ENCODE results near the gene SCAP. TPM values are rescaled to one million over a fixed set of nuclear protein-coding genes. Genes with fewer than 3 reads are reported as not detected.
A peak's percentile ranks its signal among the peaks of the same experiment; 100 is the strongest.
"Not testable (repeated sequence)": the region's sequence is repeated elsewhere in the genome, so short reads cannot be mapped to it uniquely, and the experiment has no call there.

The SCAP gene
- polyA plus RNA-seq, 1 donor: 51.7 TPM

DNA sequence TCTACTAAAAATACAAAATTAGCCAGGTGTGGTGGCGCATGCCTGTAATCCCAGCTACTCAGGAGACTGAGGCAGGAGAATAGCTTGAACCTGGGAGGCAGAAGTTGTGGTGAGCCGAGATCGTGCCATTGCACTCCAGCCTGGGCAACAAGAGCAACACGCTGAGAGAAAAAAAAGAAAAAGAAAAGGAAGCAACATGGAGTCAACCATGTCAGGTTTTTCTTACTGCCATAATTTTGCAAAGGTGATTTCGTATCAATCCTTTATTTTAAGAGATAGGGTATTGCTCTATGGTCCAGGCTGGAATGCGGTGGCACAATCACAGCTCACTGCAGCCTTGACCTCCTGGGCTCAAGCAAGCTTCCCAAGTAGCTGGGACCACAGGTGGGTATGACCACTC is 4.5 kb upstream of the SCAP start:
- DNase-seq: not testable (repeated sequence)

DNA sequence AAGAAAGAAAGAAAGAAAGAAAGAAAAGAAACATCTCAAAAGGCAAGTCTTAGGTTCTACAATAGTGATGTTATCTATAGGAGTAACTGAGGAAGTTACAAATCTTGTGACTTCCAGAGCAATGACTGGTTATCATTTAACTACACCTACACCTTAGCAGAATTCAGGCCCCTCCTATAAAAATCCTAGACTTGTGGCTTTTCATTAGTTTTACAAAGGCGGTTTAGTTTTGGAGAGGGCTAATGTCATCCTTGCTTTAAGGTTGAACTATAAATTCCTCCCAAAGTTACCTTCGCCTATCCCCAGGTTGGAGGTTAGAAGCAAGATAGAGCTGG is 4.1 kb upstream of the SCAP start:
- no peak for DNase-seq

DNA sequence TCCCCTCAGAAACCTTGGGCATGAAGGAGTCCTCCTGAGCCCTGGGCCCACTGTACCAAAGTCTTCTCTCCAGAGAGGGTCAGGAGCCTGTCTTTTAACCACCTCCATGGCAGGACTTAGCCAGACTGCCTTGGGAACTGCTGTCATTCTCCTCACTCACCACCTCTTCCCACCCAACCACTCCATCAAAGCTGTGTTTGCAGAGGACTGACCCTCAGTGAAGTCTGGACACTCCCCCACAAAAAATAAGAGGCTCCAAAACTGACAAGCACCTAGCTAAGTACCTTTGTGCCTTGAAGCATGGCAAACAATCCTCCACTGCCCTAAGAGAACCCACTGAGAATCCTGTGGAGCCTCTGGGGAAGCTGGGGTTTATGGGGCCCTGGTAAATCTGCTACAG is 2.3 kb upstream of the SCAP start:
- DNase-seq: no peak

DNA sequence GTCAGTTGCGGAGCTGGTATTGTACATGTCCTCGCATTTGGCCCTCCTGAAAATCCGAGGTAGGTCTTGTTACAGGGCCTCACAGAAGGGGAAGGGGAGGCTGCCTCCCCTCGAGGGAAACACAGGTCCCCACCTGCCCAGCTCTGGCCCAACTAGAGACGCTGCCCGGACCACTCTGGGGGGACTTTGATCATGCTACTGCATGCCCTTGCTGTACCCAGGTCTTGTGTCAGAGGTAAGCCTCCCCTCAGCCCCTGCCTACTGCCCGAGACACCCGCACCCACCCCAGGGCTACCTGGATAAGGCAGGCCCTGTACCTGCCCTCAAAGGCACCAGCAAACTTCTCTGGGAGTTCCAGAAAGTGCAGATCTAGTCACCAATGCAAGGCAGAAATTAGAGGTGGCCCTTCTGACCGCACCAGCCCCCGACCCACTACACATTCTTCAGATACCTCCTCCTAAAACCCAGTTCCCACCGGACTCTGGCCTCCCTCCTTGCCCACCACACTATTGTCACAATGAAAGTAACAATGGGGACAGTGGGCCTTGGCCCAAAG is 981 bp upstream of the SCAP start:
- no peak for DNase-seq

DNA sequence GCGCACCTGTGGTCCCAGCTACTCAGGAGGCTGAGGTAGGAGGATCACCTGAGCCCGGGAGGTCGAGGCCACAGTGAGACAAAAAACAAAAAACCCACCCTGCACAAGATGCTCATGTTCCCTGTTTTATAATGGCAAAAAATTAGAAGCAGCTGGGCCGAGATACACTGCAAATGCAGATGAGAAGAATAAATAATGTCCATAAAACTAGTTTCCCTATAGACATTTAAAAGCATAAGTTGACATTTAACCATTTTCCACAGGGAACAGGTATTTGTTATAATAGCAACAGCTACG is 537 bp upstream of the SCAP start:
- DNase-seq: no peak

DNA sequence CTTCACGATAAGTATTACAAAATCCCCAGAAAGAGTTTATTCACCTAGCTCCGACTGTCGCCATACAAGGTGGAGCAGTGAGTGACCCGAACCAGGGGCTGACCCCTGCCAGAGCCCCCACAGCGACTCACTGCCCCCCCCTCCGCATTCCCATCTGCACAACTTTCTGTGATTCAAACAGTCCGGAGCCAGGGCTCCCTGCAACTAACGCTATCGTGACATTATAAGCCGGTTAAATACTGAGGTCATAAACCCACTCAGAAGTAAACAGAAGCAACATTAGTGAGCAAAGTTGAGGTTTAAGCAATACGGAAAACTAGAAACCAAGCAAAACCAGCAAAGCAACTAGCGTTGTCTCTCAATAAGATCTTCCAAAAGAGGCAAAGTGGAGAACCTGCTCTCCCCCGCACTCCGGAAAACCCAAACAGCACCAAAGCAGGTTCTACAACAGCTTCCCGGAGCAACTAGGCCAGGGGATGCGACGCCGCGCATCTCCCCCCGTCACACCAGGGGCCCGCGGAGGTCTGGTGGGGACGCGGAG is 642 bp downstream of the SCAP start:
- DNase-seq: peak; percentile 3

DNA sequence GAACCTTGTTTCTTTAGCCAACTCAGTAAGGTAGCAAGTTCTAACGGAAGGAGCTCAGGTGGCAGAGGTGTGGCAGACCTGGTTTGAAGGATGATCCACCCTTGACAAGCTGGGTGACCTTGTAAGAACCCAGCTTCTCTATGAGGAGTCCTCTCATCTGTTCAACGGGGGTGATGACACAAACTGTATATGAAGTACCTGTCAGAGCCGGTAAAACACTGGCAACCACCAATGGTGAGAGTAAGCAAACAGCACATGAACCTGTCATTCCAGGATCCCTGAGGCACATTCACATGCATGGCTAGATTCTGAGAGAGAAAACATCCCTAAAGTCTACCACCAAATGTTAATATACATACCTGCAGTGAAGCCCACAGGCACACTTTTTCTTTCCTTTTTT is 2.4 kb downstream of the SCAP start:
- no peak for DNase-seq

DNA sequence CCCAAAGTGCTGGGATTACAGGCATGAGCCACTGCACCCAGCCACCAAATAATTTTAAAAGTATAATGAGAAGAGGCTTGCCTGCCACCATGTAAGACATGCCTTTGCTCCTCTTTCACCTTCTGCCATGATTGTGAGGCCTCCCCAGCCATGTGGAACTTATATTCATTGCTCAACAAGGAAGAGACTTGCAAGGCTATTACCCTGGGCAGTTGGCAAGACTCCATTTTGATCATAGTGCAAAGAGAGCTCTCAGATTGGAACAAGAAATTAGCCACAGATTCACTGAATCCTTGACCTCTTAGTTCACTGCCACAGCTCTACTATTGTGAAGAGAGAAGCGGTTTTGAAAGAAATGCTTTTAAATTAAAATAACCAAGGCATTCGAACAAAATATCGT is 6.1 kb downstream of the SCAP start:
- no peak for DNase-seq

DNA sequence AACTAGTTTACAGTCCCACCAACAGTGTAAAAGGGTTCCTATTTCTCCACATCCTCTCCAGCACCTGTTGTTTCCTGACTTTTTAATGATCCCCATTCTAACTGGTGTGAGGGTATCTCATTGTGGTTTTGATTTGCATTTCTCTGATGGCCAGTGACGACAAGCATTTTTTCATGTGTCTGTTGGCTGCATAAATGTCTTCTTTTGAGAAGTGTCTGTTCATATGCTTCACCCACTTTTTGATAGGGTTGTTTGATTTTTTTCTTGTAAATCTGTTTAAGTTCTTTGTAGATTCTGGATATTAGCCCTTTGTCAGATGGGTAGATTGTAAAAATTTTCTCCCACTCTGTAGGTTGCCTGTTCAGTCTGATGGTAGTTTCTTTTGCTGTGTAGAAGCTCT is 7.4 kb downstream of the SCAP start:
- DNase-seq: not testable (repeated sequence)

DNA sequence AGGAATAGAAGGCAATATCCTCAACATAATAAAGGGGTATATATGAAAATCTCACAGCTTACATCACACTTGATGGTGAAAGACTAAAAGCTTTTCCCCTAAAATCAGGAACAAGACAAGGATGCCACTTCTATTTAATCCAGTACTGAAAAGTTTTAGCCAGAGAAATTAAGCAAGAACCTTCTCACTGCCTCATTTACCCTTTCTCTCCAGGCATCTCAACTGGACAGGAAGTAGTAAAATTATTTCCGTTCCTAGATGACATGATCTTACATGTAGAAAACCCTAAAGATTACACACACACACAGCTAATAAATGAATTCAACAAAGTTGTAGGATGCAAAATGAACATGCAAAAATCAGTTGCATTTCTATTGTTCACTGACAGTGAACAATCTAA is 11.2 kb downstream of the SCAP start:
- no peak for DNase-seq

DNA sequence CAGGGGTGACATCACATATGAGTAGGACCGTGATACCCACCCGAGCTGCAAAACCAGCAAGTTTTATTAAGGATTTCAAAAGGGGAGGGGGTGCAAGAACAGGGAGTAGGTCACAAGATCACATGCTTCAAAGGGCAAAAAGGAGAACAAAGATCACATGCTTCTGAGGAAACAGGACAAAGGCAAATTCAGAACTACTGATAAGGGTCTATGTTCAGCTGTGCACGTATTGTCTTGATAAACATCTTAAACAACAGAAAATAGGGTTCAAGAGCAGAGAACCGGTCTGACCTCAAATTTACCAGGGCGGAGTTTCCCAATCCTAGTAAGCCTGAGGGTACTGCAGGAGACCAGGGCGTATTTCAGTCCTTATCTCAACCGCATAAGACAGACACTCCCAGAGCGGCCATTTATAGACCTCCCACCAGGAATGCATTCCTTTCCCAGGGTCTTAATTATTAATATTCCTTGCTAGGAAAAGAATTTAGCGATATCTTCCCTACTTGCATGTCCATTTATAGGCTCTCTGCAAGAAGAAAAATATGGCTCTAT is 16.1 kb downstream of the SCAP start:
- not testable (repeated sequence) for DNase-seq

DNA sequence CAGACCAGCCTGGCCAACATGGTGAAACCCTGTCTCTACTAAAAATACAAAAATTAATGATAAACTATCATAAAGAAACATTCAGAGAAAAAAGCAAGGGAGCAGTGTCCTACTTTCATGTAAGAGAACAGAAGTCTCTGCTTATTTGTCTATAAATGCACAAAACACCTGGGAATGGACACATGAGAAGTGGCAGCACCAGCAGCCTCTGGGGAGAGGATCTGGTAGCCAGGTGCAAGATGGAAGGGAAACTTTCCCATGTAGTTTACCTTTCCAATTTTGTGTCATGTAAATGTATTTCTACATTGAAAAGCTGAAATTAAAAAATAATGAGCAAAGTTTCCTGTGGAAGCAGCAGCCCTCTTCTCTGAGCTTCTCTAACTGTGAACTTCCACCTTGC is 18.8 kb downstream of the SCAP start:
- no peak for DNase-seq

DNA sequence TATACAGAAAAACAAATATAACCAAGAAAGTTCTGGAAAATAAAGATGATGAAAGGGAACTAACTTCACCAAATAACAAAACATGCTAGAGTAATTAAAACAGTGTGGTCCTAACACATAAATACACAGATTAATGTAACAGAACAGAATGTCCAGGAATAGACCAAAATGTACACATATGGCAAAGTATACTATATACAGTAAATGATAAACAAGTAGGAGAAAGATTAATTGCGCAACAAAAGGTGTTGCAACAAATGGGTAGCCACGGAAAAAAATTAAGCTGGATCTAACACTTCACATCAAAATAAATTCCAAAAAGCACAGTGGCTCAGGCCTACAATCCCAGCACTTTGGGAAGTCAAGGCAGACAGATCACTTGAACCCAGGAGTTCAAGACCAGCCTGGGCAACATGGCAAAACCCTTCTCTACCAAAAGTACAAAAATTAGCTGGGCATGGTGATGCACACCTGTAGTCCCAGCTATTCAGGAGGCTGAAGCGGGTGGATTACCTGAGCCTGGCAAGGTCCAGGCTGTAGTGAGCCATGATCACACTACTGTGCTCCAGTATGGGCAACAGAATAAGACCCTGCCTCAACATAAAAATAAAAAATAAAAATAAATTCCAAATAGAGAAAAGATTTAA is 19.8 kb downstream of the SCAP start:
- DNase-seq: no peak

DNA sequence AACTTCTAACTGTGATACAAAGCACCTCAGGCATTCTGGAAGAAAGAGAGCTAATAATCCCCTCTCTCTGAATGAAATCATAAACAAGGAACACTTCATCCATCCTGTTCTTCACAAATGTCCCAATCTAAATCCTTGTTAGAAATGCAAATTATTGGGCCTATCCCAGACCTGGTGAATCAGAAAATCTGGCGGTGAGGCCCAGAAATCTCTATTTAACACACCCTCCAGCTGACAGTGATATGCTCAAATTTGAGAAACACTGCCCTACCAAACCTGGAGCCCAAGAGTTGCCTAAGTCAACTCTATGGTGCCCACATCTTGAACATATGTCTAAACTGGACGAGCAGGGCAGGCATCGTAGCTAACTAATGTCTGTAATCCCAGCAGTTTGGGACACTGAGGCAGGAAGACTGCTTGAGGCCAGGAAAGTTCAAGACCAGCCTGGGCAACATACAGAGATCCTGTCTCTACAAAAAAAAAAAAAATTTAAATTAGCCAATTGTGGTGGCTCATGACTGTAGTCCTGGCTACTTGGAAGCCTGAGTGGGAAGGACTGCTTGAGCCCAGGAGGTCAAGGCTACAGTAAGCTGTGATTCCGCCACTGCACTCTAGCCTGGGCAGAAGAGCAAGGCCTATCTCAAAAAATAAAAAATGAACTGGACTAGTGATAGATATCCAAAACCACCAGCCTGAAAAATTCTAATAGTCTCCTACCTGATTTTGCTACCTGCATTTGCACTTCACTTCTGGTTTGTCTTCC is 23.1 kb downstream of the SCAP start:
- DNase-seq: no peak

DNA sequence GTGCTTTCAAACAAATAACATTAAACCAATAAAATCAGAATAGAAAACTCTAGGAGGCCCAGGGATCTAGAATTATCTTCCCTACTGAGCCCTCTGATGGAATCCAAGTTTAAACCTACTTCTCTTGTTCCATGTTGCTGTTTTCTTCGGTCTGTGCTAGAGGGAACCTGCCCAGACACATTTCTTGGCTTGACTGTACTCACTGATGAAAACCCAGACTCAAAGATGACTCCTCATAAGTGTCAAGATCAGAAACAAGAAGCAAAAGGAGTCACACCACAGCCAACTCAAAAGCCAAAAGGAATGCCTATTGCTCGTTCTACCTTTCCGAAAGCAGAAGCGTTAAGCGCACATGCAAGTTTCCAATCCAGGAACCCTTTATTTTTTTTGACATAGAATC is 31.6 kb downstream of the SCAP start:
- no peak for DNase-seq

DNA sequence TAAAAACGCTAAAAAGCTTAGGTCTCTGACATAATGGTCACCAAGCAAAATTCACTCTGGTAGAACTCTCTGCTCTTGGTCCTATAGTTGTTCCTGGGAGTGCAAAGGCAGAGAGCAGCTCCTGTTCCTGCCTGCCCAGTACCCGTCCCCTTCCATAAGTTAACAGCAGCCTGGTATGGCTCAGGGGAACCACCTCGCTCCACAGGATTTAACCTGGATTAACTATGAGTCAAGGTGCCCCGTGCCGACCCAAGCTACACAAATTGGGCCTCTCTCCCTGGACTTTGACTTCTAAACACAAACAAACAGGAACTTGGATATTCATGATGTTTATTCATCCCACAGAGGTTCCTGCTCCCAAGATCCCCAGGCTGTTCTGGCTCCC is 32.1 kb downstream of the SCAP start:
- DNase-seq: no peak

DNA sequence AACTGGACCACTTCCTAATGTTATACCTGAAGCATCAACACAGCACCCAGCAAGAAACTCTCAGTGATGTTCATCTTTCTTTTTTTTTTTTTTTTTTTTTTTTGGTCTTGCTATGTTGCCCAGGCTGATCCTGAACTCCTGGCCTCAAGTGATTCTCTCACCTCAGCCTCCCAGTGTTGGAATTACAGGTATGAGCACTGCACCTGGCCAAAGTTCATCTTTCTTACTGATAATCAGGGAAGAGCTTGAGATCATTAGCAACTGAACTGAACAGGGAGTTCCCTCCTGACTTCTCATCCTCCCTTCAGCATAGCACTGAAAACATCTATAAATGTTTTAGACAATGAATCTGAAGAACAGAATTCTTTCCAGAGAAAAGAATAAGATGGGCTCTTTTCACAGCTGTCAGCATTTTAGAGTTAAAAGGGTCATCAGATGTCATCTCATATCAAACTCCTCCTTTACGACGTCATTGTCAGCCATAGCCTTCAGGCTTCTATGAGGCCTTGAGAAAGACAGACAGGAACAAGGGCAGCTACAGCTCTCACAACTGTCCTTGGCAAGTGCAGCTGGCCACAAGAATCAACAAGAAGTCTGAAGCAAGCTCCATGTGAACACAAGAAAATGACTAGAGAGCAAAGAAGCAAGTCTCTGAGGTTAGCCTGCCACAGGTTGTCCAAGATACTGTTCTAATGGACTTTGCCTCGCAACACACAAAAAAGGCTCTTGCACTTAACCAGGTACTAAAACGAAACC is 33.8 kb downstream of the SCAP start:
- DNase-seq: no peak

DNA sequence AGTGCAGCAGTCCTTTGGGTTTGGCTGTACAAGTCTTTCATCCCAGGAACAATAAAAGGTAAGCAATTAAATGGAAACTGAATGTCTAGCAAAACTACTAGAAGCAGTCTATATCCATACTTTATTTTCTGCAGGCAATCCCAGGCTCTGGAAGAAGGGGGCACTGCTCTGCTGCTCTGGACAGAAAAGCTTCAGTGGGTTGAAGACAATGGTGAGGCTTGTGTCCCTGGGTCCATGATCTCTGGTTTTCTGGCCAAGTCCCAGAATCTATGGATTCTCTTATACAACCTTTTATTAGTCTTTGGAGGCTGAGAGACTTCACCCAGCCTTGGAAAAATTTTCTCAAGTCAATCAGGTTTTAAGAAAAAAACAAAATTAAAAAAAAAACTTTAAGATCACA is 35.6 kb downstream of the SCAP start:
- no peak for DNase-seq

DNA sequence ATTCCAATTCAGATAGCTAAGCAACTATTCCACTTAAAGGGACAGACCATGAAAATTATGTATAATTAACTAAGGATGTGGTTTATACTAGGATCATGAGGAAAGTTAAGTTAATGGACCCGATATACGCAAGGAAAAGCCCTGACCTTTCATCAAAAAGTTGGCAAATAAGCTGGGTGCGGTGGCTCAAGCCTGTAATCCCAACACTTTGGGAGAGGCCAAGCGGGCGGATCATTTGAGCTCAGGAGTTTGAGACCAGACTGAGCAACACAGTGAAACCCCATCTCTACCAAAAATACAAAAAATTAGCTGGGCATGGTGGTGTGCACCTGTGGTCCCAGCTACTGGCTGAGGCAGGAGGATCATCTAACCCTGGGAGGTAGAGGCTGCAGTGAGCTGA is 39.6 kb downstream of the SCAP start:
- DNase-seq: no peak

DNA sequence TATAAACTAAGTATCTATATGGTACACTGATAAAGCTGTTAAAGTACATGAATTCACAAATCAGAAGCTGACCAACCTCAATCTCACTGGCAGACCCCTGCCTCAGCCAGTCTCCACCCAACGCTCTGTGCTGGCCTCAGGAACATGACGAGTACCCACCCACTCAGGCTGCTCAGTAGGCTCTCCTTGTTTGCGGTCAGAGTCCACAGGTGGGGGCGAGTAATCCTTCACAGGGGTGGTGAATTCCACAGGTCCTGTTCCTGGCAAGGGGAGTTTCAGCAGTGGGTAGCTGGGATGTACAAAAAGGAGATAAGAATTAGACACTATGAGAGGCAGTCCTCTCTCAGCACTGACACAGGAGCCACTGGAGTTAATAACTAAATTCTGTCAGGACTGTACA is 40.9 kb downstream of the SCAP start:
- no peak for DNase-seq

DNA sequence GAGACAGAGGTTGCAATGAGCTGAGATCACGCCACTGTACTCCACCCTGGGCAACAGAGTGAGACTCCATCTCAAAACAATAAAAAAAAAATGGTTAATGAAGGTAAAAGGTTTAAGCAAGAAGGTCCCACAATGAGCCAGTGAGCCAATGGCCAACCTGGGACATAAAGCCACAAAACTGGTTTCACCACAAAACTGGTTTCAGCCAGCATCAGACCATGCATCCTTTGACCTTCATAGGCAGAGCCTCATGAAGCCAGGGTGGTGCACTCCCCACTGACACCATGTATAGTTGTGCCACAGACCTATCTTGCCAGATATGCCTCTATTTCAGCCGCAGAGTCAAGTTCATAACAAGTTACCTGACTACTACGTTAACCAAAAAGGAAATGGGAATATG is 41.9 kb downstream of the SCAP start:
- DNase-seq: no peak

DNA sequence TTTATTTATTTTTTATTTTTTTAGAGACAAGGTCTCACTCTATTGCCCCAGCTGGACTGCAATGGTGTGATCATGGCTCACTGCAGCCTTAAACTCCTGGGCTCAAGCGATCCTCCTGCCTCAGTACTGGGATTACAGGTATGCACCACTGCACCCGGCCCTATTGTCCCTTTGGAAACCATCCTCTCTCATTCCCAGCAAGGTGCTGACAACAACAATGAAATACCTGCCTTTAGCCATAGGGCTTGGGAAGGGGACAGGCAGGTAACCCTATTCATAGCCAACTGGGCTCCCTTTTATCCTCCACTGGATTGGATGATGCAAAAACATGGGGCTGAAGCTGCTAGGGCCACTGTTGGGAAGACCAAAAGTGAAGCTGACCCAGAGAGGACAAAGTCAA is 43.1 kb downstream of the SCAP start:
- DNase-seq: no peak

DNA sequence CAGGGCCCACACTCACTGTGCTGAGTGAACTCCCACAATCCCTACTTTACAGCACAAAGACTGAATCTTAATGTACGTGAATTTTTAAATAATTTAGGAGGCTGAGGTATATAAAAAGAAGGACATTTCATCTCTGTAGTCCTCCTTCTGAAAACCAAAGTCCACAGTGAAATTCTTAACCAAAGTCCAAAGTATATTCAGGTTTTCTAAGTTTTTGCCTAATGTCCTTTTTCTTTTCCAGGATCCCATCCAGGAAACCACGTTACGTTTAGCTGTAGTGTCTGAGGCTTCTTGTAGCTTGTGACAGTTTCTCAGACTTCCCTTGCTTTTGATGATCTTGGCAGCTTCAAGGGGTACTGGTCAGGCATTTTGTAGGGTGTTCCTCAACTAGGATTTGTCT is 44.5 kb downstream of the SCAP start:
- no peak for DNase-seq

All from hindlimb muscle (tissue), 1 donor.